Caco-2 (cell line): ENCODE data around the gene GPA33. TPM values are rescaled to one million over a fixed set of nuclear protein-coding genes. Genes with fewer than 3 reads are reported as not detected.

Experiments
- BruUV-seq: library from RNA; stranded (reverse); fragments of 400-500 nt; replicated peaks from 2 replicates; lab custom pipeline; 2021; lab: Mats Ljungman, UMichigan
- CTCF ChIA-PET: fragments of 300-600 bp; sonication (Branson Sonifier 250); formaldehyde crosslinking; loops from one replicate; lab custom pipeline; 2022; ENCODE audit warnings: antibody characterized with exemption; lab: Charles Lee
- POLR2A ChIA-PET: fragments of 300-600 bp; sonication (Branson Sonifier 250); formaldehyde crosslinking; loops from one replicate; lab custom pipeline; 2022; ENCODE audit warnings: antibody characterized with exemption; lab: Charles Lee
- DNase-seq, 2 experiments: peaks; one replicate each; pipeline versions ENCODE4 v3.0.0 to v3.0.0-alpha.2; 2020 to 2022
- H3K27me3 ChIP-seq: replicated peaks from 2 replicates; pipeline ENCODE4 v1.6.0; 2011; ENCODE audit warnings: low read length; ENCODE audit not compliant: control insufficient read depth, insufficient read depth
- H3K36me3 ChIP-seq: 2 replicates; pipeline ENCODE4 v1.5.1; 2011; ENCODE audit warnings: low read length; ENCODE audit not compliant: control insufficient read depth, insufficient read depth
- H3K4me1 ChIP-seq: fragments of 250-450 bp; sonication (Bioruptor Pico); 2 replicates; pipeline ENCODE4 v1.5.1; 2020; ENCODE audit warnings: mild to moderate bottlenecking
- H3K4me3 ChIP-seq: 2 replicates; pipeline ENCODE4 v1.5.1; 2011; ENCODE audit warnings: low read depth, mild to moderate bottlenecking, control low read depth, low read length
- H3K9me3 ChIP-seq: fragments of 250-450 bp; sonication (Bioruptor Pico); 2 replicates; pipeline ENCODE4 v1.5.1; 2020; ENCODE audit warnings: mild to moderate bottlenecking, moderate library complexity
- H3K27ac Mint-ChIP-seq: one replicate; pipeline ENCODE4 v1.8.0; 2022; ENCODE audit warnings: mixed read lengths; ENCODE audit not compliant: unreplicated experiment
- H3K27me3 Mint-ChIP-seq: one replicate; pipeline ENCODE4 v1.8.0; 2022; ENCODE audit warnings: mixed read lengths; ENCODE audit not compliant: insufficient read depth, unreplicated experiment
- H3K36me3 Mint-ChIP-seq: one replicate; pipeline ENCODE4 v1.8.0; 2022; ENCODE audit warnings: mild to moderate bottlenecking, mixed read lengths; ENCODE audit not compliant: insufficient read depth, unreplicated experiment
- H3K4me1 Mint-ChIP-seq: one replicate; pipeline ENCODE4 v1.8.0; 2022; ENCODE audit warnings: low read depth, mixed read lengths; ENCODE audit not compliant: unreplicated experiment
- H3K4me3 Mint-ChIP-seq: one replicate; pipeline ENCODE4 v1.8.0; 2022; ENCODE audit warnings: mild to moderate bottlenecking, moderate library complexity, mixed read lengths; ENCODE audit not compliant: unreplicated experiment
- H3K9me3 Mint-ChIP-seq: one replicate; pipeline ENCODE4 v1.8.0; 2022; ENCODE audit warnings: mixed read lengths; ENCODE audit not compliant: unreplicated experiment
- intact Hi-C: fragments of 100-400 bp; cut with micrococcal nuclease; formaldehyde crosslinking; loops from one replicate; pipeline ENCODE4 v1.10.0; 2022; ENCODE audit not compliant: unreplicated experiment
- total RNA-seq: library from RNA; stranded (reverse); gene quantifications from 2 replicates; pipeline ENCODE4 v1.2.3, GENCODE V29; 2022
- TF ChIP-seq, protein P1 (sequence below), 2 experiments: fragments of 200-600 bp in 1 of 2; IDR thresholded peaks; 1 replicate in 1 of 2; 2 replicates in 1 of 2; pipeline versions ENCODE4 v1.5.1 to v1.8.0; 2011 to 2022; ENCODE audit warnings: antibody characterized with exemption in 1 of 2, control low read depth in 1 of 2, inconsistent platforms in 1 of 2, low read depth in 1 of 2, low read length in 1 of 2, mild to moderate bottlenecking in 1 of 2, moderate library complexity in 1 of 2; ENCODE audit not compliant: insufficient read depth in 1 of 2, severe bottlenecking in 1 of 2, unreplicated experiment in 1 of 2

The GPA33 gene
- total RNA-seq, 1 experiment from 2014 or later, result not detected

DNA sequence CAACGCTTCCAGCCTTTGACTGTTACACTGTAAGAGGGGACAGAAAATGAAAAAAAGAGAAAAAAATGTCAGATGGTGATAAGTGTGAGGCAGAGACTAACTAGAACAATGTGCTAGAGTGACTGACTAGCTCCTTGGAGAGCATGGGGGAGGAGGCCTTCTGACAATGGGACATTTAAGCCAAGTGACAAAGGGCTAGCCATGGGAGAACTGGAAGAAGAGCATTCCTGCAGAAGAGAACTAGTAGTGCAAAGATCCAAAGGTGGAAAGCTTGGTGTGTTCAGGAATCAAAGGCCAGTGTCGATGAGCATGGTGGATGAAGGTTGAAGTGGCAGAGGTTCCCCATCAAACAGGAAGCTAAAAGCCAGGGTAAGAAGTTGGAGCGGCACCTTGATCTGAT is 29.5 kb upstream of the GPA33 start:
- TF ChIP-seq, protein P1, sequence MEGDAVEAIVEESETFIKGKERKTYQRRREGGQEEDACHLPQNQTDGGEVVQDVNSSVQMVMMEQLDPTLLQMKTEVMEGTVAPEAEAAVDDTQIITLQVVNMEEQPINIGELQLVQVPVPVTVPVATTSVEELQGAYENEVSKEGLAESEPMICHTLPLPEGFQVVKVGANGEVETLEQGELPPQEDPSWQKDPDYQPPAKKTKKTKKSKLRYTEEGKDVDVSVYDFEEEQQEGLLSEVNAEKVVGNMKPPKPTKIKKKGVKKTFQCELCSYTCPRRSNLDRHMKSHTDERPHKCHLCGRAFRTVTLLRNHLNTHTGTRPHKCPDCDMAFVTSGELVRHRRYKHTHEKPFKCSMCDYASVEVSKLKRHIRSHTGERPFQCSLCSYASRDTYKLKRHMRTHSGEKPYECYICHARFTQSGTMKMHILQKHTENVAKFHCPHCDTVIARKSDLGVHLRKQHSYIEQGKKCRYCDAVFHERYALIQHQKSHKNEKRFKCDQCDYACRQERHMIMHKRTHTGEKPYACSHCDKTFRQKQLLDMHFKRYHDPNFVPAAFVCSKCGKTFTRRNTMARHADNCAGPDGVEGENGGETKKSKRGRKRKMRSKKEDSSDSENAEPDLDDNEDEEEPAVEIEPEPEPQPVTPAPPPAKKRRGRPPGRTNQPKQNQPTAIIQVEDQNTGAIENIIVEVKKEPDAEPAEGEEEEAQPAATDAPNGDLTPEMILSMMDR (IDR thresholded peaks at IDR 0.05; ENCODE audit: insufficient read depth in 1 of 2, low read depth in 1 of 2, low read length in 1 of 2, severe bottlenecking in 1 of 2, unreplicated experiment in 1 of 2), result no peak
- Mint-ChIP-seq H3K4me3 (no peak overlapping the region), H3K27me3 (peaks cover 5% of the 10 kb centered on the region), H3K27ac (no peak overlapping the region), H3K4me1 (peaks cover 6% of the 10 kb centered on the region), H3K36me3 (no peaks in the 10 kb centered on the region), H3K9me3 (no peaks in the 10 kb centered on the region)
- Histone ChIP-seq H3K27me3 (no peaks in the 10 kb centered on the region), H3K4me3 (no peak overlapping the region), H3K36me3 (no peaks in the 10 kb centered on the region), H3K4me1 (no peaks in the 10 kb centered on the region), H3K9me3 (no peaks in the 10 kb centered on the region)
- intact Hi-C loops, result loop anchor here (5.0 kb wide), 1 partner anchor 103 kb away; the partner anchor contains the start of gene POU2F1
- CTCF ChIA-PET, result no interaction called here
- POLR2A ChIA-PET, result no interaction called here
- DNase-seq, result no peak
- BruUV-seq, result no TSS peak

DNA sequence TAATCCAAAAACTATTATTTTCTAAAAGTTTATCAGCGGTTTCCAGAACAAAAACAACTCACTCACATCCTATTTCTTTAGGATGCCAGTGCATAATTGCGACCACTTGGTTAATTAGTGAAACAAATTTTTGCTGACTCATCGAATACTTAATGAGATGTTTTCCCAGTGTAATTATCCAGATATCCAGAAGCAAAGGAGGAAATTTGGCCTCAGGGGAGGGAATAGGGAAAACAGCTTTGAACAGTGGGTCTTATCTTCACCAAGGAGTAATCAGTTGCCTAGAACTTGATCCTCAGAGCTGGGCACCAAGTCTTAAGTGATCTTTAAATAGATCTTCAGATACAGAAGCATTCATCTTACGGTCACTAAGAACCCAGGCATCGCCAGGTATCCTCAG is 28.0 kb upstream of the GPA33 start:
- H3K36me3 Mint-ChIP-seq, result no peaks in the 10 kb centered on the region
- H3K9me3 Mint-ChIP-seq, result no peaks in the 10 kb centered on the region
- Histone ChIP-seq H3K36me3 (no peaks in the 10 kb centered on the region), H3K4me1 (no peaks in the 10 kb centered on the region), H3K9me3 (no peaks in the 10 kb centered on the region), H3K4me3 (no peak overlapping the region), H3K27me3 (no peaks in the 10 kb centered on the region)
- CTCF ChIA-PET, result no interaction called here
- intact Hi-C loops, result no loop called here
- no peak overlapping the region for H3K4me3 Mint-ChIP-seq
- TF ChIP-seq, protein P1 (IDR thresholded peaks at IDR 0.05; ENCODE audit: insufficient read depth in 1 of 2, low read depth in 1 of 2, low read length in 1 of 2, severe bottlenecking in 1 of 2, unreplicated experiment in 1 of 2), result no peak
- no peak overlapping the region for H3K27ac Mint-ChIP-seq
- no peak for DNase-seq
- BruUV-seq, result no TSS peak
- peaks cover 6% of the 10 kb centered on the region for H3K4me1 Mint-ChIP-seq
- POLR2A ChIA-PET, result no interaction called here
- H3K27me3 Mint-ChIP-seq, result peaks cover 5% of the 10 kb centered on the region

DNA sequence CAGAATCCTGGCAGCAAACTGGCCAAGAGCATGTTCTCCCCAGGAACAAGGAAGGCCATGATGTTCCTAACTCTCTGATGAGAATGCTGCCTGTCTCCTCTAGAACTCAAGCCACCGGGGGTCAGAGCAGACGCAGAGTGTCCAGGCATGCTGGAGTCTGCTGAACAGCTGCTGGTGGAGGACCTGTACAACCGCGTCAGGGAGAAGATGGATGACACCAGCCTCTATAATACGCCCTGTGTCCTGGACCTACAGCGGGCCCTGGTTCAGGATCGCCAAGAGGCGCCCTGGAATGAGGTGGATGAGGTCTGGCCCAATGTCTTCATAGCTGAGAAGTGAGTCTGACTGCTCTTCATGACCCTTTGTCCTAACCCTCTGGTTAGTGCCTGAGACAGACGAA is 27.0 kb upstream of the GPA33 start:
- DNase-seq, result no peak
- no peak overlapping the region for H3K4me3 ChIP-seq
- no peaks in the 10 kb centered on the region for H3K9me3 ChIP-seq
- peaks cover 5% of the 10 kb centered on the region for H3K27me3 Mint-ChIP-seq
- H3K4me1 ChIP-seq, result no peaks in the 10 kb centered on the region
- no peak overlapping the region for H3K4me3 Mint-ChIP-seq
- POLR2A ChIA-PET, result no interaction called here
- CTCF ChIA-PET, result interaction anchor here (0.6 kb wide), 1 partner anchor 13 kb away, joined by 4 read pairs; no protein-coding TSS in a partner anchor
- TF ChIP-seq, protein P1 (IDR thresholded peaks at IDR 0.05; ENCODE audit: insufficient read depth in 1 of 2, low read depth in 1 of 2, low read length in 1 of 2, severe bottlenecking in 1 of 2, unreplicated experiment in 1 of 2), result no peak
- no peaks in the 10 kb centered on the region for H3K9me3 Mint-ChIP-seq
- intact Hi-C loops, result no loop called here
- no TSS peak for BruUV-seq
- no peaks in the 10 kb centered on the region for H3K27me3 ChIP-seq
- H3K4me1 Mint-ChIP-seq, result peaks cover 6% of the 10 kb centered on the region
- no peak overlapping the region for H3K27ac Mint-ChIP-seq
- no peaks in the 10 kb centered on the region for H3K36me3 ChIP-seq
- H3K36me3 Mint-ChIP-seq, result no peaks in the 10 kb centered on the region
